HG03095 (cell line): ENCODE measurements around the gene LAMA4.

Experiments
- ATAC-seq: cut with Tn5 transposase; IDR thresholded peaks from one replicate; pipeline ENCODE4 v1.9.1; 2021; ENCODE audit warnings: moderate library complexity; ENCODE audit not compliant: unreplicated experiment

The LAMA4 gene

GRCh38 chr6:112191509-112192020 lies 62.8 kb downstream of the LAMA4 start:
- ATAC-seq = no peak

GRCh38 chr6:112190164-112190563 lies 64.2 kb downstream of the LAMA4 start:
- no peak for ATAC-seq

- no peak for ATAC-seq
Observed at GRCh38 chr6:112189494-112189893, 64.9 kb downstream of the LAMA4 start.

- ATAC-seq = no peak
Observed at GRCh38 chr6:112188906-112189305, 65.5 kb downstream of the LAMA4 start.

GRCh38 chr6:112187736-112188135 lies 66.6 kb downstream of the LAMA4 start:
- no peak for ATAC-seq

GRCh38 chr6:112184951-112185350 lies 69.4 kb downstream of the LAMA4 start:
- no peak for ATAC-seq

- ATAC-seq = no peak
Observed at GRCh38 chr6:112183271-112183671, 71.1 kb downstream of the LAMA4 start.

GRCh38 chr6:112181130-112181529 lies 73.2 kb downstream of the LAMA4 start:
- ATAC-seq = no peak

GRCh38 chr6:112180095-112180820 lies 74.1 kb downstream of the LAMA4 start:
- ATAC-seq = peak; percentile 77

GRCh38 chr6:112179631-112180030 lies 74.7 kb downstream of the LAMA4 start:
- ATAC-seq = no peak

- ATAC-seq = no peak
Observed at GRCh38 chr6:112178846-112179245, 75.5 kb downstream of the LAMA4 start.

- no peak for ATAC-seq
Observed at GRCh38 chr6:112177092-112177491, 77.3 kb downstream of the LAMA4 start.

- ATAC-seq = no peak
Observed at GRCh38 chr6:112176175-112176574, 78.2 kb downstream of the LAMA4 start.

- no peak for ATAC-seq
Observed at GRCh38 chr6:112173221-112173804, 81.1 kb downstream of the LAMA4 start.

GRCh38 chr6:112172540-112172939 lies 81.8 kb downstream of the LAMA4 start:
- no peak for ATAC-seq

GRCh38 chr6:112169541-112169940 lies 84.8 kb downstream of the LAMA4 start:
- ATAC-seq = no peak

- ATAC-seq = peak; percentile 99
Observed at GRCh38 chr6:112163295-112164257, 90.8 kb downstream of the LAMA4 start.

GRCh38 chr6:112160745-112161144 lies 93.6 kb downstream of the LAMA4 start:
- ATAC-seq = no peak

GRCh38 chr6:112156668-112157067 lies 97.7 kb downstream of the LAMA4 start:
- no peak for ATAC-seq

GRCh38 chr6:112155886-112156285 lies 98.5 kb downstream of the LAMA4 start:
- ATAC-seq = no peak

- ATAC-seq = no peak
Observed at GRCh38 chr6:112154711-112155110, 99.7 kb downstream of the LAMA4 start.
